22Rv1 (cell line): ENCODE data around the gene KRTAP12-3.

Source experiments
- ZFX ChIP-seq: fragments of 450-650 bp; IDR thresholded peaks from 2 replicates; pipeline ENCODE4 v1.6.1; 2017; ENCODE audit warnings: antibody characterized with exemption, borderline replicate concordance
- TF ChIP-seq, protein P1 (sequence below): fragments of 450-650 bp; IDR thresholded peaks from 2 replicates; pipeline ENCODE4 v1.5.1; 2017; ENCODE audit warnings: mild to moderate bottlenecking

DNA sequence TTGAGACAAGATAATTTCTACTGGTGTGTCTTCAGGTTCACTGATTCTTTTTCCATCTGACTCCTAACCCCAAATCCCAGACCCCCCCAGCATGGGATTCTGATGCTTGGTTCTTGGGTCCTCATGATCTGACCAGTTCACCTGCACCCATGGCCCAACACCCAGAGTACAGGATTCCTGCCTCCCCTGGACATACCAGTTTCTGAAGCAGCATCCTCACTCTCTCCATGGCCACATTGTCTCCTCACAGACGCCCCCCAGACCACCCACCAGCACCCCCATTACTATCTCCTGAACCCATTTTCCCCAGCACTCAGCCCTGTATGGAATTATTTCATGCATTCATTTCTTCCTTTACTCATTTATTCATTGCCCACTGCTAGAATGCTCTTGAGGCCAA is 864 bp upstream of the KRTAP12-3 start:
- TF ChIP-seq, protein P1, sequence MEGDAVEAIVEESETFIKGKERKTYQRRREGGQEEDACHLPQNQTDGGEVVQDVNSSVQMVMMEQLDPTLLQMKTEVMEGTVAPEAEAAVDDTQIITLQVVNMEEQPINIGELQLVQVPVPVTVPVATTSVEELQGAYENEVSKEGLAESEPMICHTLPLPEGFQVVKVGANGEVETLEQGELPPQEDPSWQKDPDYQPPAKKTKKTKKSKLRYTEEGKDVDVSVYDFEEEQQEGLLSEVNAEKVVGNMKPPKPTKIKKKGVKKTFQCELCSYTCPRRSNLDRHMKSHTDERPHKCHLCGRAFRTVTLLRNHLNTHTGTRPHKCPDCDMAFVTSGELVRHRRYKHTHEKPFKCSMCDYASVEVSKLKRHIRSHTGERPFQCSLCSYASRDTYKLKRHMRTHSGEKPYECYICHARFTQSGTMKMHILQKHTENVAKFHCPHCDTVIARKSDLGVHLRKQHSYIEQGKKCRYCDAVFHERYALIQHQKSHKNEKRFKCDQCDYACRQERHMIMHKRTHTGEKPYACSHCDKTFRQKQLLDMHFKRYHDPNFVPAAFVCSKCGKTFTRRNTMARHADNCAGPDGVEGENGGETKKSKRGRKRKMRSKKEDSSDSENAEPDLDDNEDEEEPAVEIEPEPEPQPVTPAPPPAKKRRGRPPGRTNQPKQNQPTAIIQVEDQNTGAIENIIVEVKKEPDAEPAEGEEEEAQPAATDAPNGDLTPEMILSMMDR: no peak
- TF ChIP-seq ZFX: no peak
